Testis (tissue), 2 donors: Measurements from ENCODE around the gene OCA2.

ENCODE experiments used
- CTCF ChIP-seq, 3 experiments: fragments of 450-650 bp in 2 of 3; fragments of 200-600 bp in 1 of 3; sonication (generic) in 1 of 3; IDR thresholded peaks; one replicate each; pipeline ENCODE4 v1.5.1; 2016 to 2019; ENCODE audit warnings: antibody characterized with exemption in 3 of 3, mild to moderate bottlenecking in 2 of 3, moderate library complexity in 1 of 3
- POLR2A ChIP-seq: fragments of 450-650 bp; IDR thresholded peaks from one replicate; pipeline ENCODE4 v1.6.1; 2017; ENCODE audit warnings: antibody characterized with exemption, mild to moderate bottlenecking, moderate library complexity

- no peak for TF ChIP-seq CTCF (IDR thresholded peaks at IDR 0.05)
- no peak for TF ChIP-seq POLR2A
Measured at GRCh38 chr15:27965546-27965945, 133.6 kb downstream of the OCA2 start.
